ENCODE data around the gene E2F8. TPM values are rescaled to one million over a fixed set of nuclear protein-coding genes. Genes with fewer than 3 reads are reported as not detected.

Gene E2F8
- total RNA-seq, 2 donors from 2014 or later: 4.3 to 7.4 TPM

DNA sequence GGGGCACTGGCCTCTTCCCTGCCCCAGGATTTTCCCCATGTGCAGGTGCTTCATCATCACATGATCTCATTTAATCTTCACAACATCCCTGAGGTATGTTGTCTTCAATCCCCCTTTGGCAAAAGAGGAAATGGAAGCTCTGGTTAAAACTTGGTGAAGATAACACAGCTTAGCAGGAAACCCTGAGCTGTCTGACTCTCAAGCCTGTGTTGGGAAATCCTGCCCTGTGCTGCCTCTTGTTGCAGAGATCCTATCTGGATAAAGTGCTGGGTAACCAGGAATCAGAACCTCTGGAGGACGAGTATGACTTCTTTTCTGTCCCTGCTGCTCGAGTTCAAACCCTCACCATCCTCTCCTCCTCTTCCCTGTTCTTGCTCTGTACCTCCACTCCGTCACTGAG, 13.1 kb upstream of the E2F8 start:
- intact Hi-C loops (cut with DNase I, micrococcal nuclease): no loop called here
- DNase-seq (no peak), ATAC-seq (no peak)

- intact Hi-C loops (cut with DNase I, micrococcal nuclease): no loop called here
- DNase-seq (peak; percentile 46 to 48), ATAC-seq (peak; percentile 89)
Observed at GRCh38 chr11:19253153-19253745, 12.5 kb upstream of the E2F8 start.

GRCh38 chr11:19252394-19253152, 11.8 kb upstream of the E2F8 start:
- DNase-seq (no peak), ATAC-seq (no peak)
- intact Hi-C loops (cut with DNase I, micrococcal nuclease): no loop called here

GRCh38 chr11:19251577-19251976, 10.8 kb upstream of the E2F8 start:
- intact Hi-C loops (cut with DNase I, micrococcal nuclease): no loop called here
- ATAC-seq (no peak), DNase-seq (no peak)

DNA sequence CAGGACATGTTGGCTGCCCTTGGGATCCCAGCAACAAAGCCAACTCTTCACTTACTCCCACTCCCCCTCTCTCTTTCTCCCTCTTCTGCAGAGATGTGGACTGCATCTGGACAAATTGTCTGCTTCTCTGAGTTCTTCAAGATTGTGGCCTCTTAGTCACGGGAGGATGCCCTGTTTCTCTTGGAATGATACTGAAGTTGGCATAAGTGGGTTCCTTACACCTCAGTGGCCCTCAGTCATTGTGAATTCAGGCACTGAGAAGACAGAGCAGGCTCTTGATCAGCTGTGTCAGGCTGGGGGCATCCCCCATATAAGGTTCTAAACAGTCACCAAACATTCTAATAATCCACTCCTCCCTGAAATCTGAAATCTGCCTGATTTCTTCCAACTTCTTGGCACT, 6.1 kb upstream of the E2F8 start:
- intact Hi-C loops (cut with DNase I, micrococcal nuclease): no loop called here
- DNase-seq (no peak), ATAC-seq (no peak)

DNA sequence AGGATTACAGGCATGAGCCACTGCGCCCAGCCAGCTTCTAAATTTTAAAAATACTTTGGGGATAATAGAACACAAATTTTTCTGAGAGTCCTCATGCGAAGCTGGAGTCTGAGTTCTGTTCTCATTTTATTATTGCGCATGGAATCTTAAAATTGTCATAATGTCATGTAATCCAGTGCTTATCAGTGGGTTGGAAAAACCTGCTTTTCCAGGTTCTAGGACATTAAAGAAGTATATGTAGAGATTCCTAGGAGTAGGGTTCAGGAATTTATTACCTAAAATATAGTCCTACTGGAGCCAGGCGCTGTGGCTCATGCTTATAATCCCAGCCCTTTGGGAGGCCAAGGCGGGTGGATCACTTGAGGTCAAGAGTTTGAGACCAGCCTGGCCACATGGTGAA, 4.6 kb upstream of the E2F8 start:
- intact Hi-C loops (cut with DNase I, micrococcal nuclease): no loop called here
- DNase-seq (no peak), ATAC-seq (no peak)

GRCh38 chr11:19244621-19245020, 3.9 kb upstream of the E2F8 start:
- ATAC-seq (no peak), DNase-seq (peak in 1 of 2 donors; percentile 12)
- intact Hi-C loops (cut with DNase I, micrococcal nuclease): no loop called here

DNA sequence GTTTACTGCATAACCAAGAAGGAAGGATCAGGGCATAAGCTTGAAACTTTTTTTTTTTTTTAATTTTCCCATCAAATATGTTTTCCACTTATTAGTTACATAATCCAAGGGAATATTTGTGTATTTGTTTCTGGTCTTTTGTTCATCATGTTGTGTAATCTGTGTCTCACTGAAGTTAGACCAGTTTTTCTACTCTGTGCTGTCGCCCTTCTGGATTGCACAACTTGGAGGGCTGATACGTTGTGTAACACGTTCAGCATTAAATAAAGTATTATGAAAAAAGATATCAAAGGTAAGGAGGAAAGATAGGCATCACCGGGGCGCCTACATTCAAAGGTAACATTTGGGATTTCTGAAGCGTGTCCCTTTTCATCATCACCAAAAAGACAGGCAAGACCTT, 3.3 kb upstream of the E2F8 start:
- peak in 1 of 2 donors; percentile 45 for DNase-seq
- no peak for ATAC-seq
- intact Hi-C loops (cut with DNase I, micrococcal nuclease): no loop called here

- ATAC-seq (no peak), DNase-seq (no peak)
- intact Hi-C loops (cut with DNase I, micrococcal nuclease): no loop called here
Observed at GRCh38 chr11:19243613-19244012, 2.9 kb upstream of the E2F8 start.

DNA sequence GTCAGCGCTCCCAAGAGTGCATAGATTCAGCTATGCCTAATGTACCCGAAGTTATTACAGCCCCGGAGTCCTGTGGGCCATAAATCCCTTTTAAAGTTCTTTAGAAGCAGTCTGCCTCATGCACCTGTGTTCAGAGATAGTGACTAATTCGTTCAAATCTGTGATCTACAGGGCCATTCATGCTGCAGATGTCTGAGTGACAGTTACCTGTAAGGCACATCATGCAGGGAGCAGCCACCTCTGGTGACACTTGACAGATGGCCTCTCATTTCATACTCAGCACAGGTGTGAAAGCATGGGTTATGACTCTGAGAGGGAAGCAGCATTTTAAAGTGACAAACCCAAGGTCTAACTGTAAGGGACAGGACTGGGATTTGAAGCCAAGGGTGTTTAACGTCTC, 2.4 kb upstream of the E2F8 start:
- intact Hi-C loops (cut with DNase I, micrococcal nuclease): no loop called here
- ATAC-seq (no peak), DNase-seq (no peak)

- ATAC-seq: peak; percentile 13
- peak in 1 of 2 donors; percentile 39 for DNase-seq
- intact Hi-C loops (cut with DNase I, micrococcal nuclease): no loop called here
Observed at GRCh38 chr11:19242179-19242932, 1.6 kb upstream of the E2F8 start.

DNA sequence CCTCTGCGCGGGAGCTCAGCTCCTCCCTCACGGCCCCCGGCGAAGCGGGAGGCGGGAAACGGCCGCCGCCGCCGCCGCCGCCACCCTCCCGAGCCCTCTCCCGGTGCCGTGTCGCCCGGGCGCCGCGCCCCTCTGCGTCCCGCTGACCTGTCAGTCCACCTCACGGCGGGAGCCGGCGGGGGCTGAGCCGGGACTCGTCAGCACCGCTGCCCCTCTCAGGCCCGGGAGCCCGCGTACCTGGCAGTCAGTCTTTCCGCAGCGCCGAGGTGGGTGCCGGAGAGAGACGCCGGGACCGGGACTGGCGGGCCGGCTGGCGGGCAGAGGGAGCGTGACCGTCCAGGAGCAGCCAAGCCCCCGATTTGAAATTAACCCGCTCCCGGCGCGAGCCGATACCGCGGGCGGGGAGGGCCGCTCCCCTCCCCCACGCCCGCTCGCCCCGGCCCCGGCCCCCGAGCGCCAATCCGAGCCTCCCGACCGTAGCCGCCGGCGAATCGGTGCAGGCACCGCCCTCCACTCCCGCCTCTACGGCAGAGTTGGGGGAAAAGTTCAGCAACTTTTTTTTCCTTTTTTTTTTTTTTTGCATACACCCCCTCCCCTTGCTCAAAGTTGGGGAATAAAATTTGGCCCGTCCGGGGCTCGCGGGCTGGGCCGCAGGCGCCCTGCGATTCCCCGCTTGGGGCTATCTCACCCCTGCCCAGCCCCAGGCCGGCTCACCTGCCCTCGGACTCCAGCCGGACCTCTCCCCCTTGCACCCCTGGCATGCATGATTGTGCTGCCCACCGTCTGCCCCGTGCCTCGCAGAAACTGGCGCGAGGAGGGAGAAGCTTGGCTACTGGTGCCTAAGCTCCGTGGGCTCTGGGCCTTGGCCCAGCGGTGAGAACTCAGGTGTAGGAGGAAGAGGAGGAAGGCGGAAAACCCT, 774 bp upstream of the E2F8 start:
- peak; percentile 69 to 71 for DNase-seq
- intact Hi-C loops (cut with DNase I, micrococcal nuclease): no loop called here

DNA sequence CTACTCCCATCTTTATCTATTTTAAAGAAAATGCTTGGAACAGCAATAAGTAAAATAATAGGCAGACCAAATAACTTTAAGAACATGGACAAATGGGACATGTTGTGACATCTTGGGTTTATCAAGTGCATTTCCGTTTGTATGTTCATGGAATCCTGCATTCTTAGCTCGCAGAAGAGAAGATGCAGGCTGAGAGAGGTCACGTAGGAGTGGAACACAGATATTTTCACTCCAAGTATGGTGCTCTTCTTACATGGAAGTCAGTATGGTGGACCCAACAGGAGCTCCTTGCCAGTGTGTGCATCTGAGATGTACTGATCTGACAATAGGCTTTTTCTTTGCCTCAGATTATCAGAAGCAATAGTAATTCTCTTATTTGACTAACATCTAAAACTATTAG, 1.7 kb downstream of the E2F8 start:
- intact Hi-C loops (cut with DNase I, micrococcal nuclease): loop anchor here in 1 of 2 donors (10.0 kb wide), 1 partner anchor 144 kb away; no protein-coding TSS in a partner anchor
- DNase-seq (no peak), ATAC-seq (no peak)

More for the DNA sequence above, 774 bp upstream of the E2F8 start:
- ATAC-seq: peak; percentile 69

- intact Hi-C loops (cut with DNase I, micrococcal nuclease): loop anchor here in 1 of 2 donors (10.0 kb wide), 1 partner anchor 143 kb away; no protein-coding TSS in a partner anchor
Observed at GRCh38 chr11:19237813-19238212, 2.9 kb downstream of the E2F8 start.

DNA sequence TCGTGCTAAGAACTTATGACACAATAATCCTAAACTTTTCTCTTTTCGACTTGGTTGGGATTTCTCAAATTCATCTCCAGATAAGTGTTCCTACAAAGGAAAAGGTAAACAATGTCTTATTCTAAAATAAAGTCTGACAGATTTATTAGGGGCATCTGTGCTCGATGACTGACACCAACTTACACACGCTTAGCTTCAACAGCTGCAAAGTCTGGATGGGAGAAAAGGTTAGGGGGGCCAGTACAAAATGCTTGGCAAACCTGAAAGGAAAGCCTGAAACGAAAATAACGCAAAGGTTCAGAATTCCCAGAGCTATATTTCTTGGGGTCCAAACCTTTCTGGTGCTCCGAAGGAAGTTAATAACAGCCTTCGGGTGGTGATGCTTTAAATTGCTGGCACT, 3.4 kb downstream of the E2F8 start:
- intact Hi-C loops (cut with DNase I, micrococcal nuclease): loop anchor here in 1 of 2 donors (10.0 kb wide), 1 partner anchor 143 kb away; no protein-coding TSS in a partner anchor
- ATAC-seq: no peak
- DNase-seq: no peak

More at GRCh38 chr11:19237813-19238212, 2.9 kb downstream of the E2F8 start:
- DNase-seq: peak; percentile 63 to 72
- peak; percentile 38 for ATAC-seq

DNA sequence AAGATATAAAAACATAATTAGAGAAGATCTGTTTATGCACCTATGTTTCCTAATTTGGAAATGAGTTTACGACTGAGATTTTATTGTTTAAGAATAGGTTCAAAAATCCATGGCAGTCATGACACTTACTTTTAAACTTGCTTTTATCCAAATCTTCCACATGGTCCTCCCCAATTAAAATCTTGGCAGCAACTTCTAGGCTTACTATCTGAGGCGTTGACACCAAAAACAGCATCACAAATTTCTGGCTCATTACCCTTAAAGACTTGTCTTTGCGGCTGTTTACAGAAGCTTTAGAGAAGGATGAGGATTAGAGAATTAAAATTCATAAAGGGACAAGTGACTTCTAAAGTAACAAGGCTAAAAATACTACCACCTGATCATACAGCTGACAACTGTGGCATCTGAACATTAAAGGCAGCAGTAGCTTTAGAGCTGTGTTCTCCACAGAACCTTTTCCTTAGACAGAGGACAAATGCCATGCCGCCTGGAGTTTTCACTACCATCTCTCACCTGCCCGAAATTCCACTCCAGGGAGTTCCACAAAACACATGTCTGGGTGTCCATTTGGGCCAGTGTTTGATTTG, 6.4 kb downstream of the E2F8 start:
- intact Hi-C loops (cut with DNase I, micrococcal nuclease): loop anchor here in 1 of 2 donors (10.0 kb wide), 1 partner anchor 140 kb away; no protein-coding TSS in a partner anchor
- no peak for DNase-seq
- no peak for ATAC-seq

DNA sequence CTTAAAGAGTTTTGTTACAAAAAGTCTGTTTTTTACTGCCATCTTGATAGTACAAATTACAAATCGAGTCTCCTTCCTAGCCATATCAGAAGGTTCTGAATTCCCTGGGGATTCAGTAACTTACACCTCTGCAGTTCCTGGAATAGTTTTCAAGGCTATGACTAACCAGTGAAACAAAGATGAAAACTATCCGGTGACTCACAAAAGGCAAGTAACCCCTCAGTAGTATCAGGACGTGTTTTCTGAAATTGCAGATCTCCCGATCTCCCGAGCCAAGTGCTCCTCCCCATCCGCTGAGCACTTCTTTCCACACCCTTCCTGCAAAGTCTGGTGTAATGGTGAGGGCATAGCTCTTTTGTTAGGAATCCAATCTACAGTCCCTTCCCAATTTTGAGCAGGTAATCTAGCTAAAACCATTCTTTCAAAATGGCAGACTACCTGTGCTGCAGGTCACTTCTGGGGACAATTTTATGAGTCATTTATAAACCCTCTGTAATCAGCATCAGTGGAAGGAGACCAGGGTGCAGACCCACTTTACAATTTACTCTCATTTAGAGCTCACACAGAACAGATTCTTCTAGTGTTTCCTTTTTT, 7.7 kb downstream of the E2F8 start:
- no peak for ATAC-seq
- intact Hi-C loops (cut with DNase I, micrococcal nuclease): loop anchor here in 1 of 2 donors (10.0 kb wide), 1 partner anchor 138 kb away; no protein-coding TSS in a partner anchor
- no peak for DNase-seq

- intact Hi-C loops (cut with DNase I, micrococcal nuclease): loop anchor here in 1 of 2 donors (10.0 kb wide), 1 partner anchor 135 kb away; no protein-coding TSS in a partner anchor
- DNase-seq (no peak), ATAC-seq (no peak)
Observed at GRCh38 chr11:19229671-19230070, 11.1 kb downstream of the E2F8 start.
